ENCODE data around the gene PLD5.

GRCh38 chr1:242426271-242426905 is 98.1 kb downstream of the PLD5 start:
- no peak for TF ChIP-seq CTCF (IDR thresholded peaks at IDR 0.05)
- TF ChIP-seq POLR2A (IDR thresholded peaks at IDR 0.05): no peak

Data from body of pancreas (tissue), 4 donors.